Measurements from ENCODE around the gene STK38. TPM values are rescaled to one million over a fixed set of nuclear protein-coding genes. Genes with fewer than 3 reads are reported as not detected.

The STK38 gene
- total and polyA plus RNA-seq, 3 experiments from 2014 or later: 44.9 to 110 (median 47.6) TPM

GRCh38 chr6:36493859-36494258 is 53.4 kb downstream of the STK38 start:
- CTCF ChIA-PET: interaction anchor here (1.4 kb wide), 1 partner anchor 28 kb away, joined by 4 read pairs; no protein-coding TSS in a partner anchor
- H3K36me3 Mint-ChIP-seq: peaks cover 17 to 87% (median 32%) of the 10 kb centered on the region in 3 donors

DNA sequence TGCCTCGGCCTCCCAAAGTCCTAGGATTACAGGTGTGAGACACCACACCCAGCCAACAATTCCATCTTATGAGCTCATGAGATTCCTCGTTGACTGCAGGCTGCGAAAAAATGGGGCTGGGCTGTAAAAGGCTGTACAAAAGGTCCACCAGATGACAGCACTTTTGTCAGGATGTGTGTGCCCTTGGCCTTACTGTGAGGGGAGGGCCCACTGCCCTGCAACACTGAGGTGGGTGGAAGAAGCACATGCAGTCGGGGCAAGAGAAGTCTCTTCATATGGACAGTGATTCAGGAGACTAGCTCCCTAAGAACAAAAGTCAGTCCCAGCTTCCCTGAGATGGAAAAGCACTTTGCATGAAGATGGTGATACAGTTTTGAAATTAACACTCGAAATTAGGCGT is 54.0 kb downstream of the STK38 start:
- peaks cover 14% of the 10 kb centered on the region for H3K4me1 ChIP-seq (ENCODE audit: insufficient read depth, low read length)
- peaks cover 17 to 88% (median 33%) of the 10 kb centered on the region in 3 donors for H3K36me3 Mint-ChIP-seq
- no peaks in the 10 kb centered on the region for H3K27me3 ChIP-seq (ENCODE audit: insufficient read depth, low read length, poor library complexity, severe bottlenecking)
- no peaks in the 10 kb centered on the region for H3K9me3 ChIP-seq (ENCODE audit: low read length)
- no peak for DNase-seq
- CTCF ChIA-PET: no interaction called here
- peaks cover 32% of the 10 kb centered on the region for H3K36me3 ChIP-seq (ENCODE audit: insufficient read depth, low read length)
- H3K9me3 Mint-ChIP-seq: no peaks in the 10 kb centered on the region
- H3K27ac ChIP-seq (ENCODE audit: low read depth, low read length): no peak overlapping the region
- H3K27ac Mint-ChIP-seq: peak overlapping the region; percentile 20 to 90 (median 60)
- H3K4me3 Mint-ChIP-seq: no peak overlapping the region
- H3K4me3 ChIP-seq (ENCODE audit: low read length): no peak overlapping the region
- POLR2A ChIA-PET: no interaction called here
- H3K4me1 Mint-ChIP-seq: peaks cover 16 to 55% (median 46%) of the 10 kb centered on the region in 3 donors
- no peaks in the 10 kb centered on the region for H3K27me3 Mint-ChIP-seq

More at GRCh38 chr6:36493859-36494258, 53.4 kb downstream of the STK38 start:
- Histone ChIP-seq H3K27me3 (ENCODE audit: insufficient read depth, low read length, poor library complexity, severe bottlenecking) (no peaks in the 10 kb centered on the region), H3K4me1 (ENCODE audit: insufficient read depth, low read length) (peaks cover 14% of the 10 kb centered on the region), H3K36me3 (ENCODE audit: insufficient read depth, low read length) (peaks cover 32% of the 10 kb centered on the region), H3K4me3 (ENCODE audit: low read length) (no peak overlapping the region), H3K27ac (ENCODE audit: low read depth, low read length) (no peak overlapping the region), H3K9me3 (ENCODE audit: low read length) (no peaks in the 10 kb centered on the region)
- Mint-ChIP-seq H3K27me3 (no peaks in the 10 kb centered on the region), H3K9me3 (no peaks in the 10 kb centered on the region), H3K27ac (peak overlapping the region; percentile 20 to 90 (median 66)), H3K4me1 (peaks cover 16 to 54% (median 47%) of the 10 kb centered on the region in 3 donors), H3K4me3 (no peak overlapping the region)
- no peak for DNase-seq
- POLR2A ChIA-PET: no interaction called here

- H3K4me3 Mint-ChIP-seq: peak overlapping the region in 1 of 7 donors; percentile 18
- Histone ChIP-seq H3K4me1 (ENCODE audit: insufficient read depth, low read length) (peaks cover 14% of the 10 kb centered on the region), H3K4me3 (ENCODE audit: low read length) (no peak overlapping the region), H3K9me3 (ENCODE audit: low read length) (no peaks in the 10 kb centered on the region), H3K36me3 (ENCODE audit: insufficient read depth, low read length) (peaks cover 32% of the 10 kb centered on the region), H3K27me3 (ENCODE audit: insufficient read depth, low read length, poor library complexity, severe bottlenecking) (no peaks in the 10 kb centered on the region), H3K27ac (ENCODE audit: low read depth, low read length) (no peak overlapping the region)
- H3K36me3 Mint-ChIP-seq: peaks cover 17 to 90% (median 33%) of the 10 kb centered on the region in 3 donors
- ChIA-PET POLR2A (interaction anchor here (0.5 kb wide), 1 partner anchor 15 kb away, joined by 5 read pairs; no protein-coding TSS in a partner anchor), CTCF (no interaction called here)
- peak overlapping the region in 4 of 8 donors; percentile 25 to 57 (median 41) for H3K27ac Mint-ChIP-seq
- H3K4me1 Mint-ChIP-seq: peaks cover 16 to 57% (median 49%) of the 10 kb centered on the region in 3 donors
- H3K9me3 Mint-ChIP-seq: no peaks in the 10 kb centered on the region
- no peaks in the 10 kb centered on the region for H3K27me3 Mint-ChIP-seq
- no peak for DNase-seq
Measured at GRCh38 chr6:36492621-36493020, 54.7 kb downstream of the STK38 start.

DNA sequence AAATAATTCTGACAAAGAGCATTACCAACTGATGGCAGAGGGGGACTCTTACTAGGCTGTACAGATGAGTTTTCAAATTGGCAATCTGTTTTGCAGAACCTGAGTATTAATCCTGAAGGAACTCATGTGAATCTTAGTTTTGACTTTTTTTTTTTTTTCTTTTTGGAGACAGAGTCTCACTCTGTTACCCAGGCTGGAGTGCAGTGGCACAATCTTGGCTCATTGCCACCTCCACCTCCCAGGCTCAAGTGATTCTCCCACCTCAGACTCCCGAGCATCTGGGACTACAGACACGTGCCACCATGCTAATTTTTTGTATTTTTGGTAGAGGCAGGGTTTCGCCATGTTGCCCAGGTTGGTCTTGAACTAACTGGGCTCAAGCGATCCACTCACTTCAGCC is 55.2 kb downstream of the STK38 start:
- Mint-ChIP-seq H3K9me3 (no peaks in the 10 kb centered on the region), H3K27ac (peak overlapping the region in 3 of 8 donors; percentile 25 to 83 (median 72)), H3K4me1 (peaks cover 14 to 52% (median 45%) of the 10 kb centered on the region in 3 donors), H3K36me3 (peaks cover 11 to 90% (median 28%) of the 10 kb centered on the region in 3 donors), H3K4me3 (no peak overlapping the region), H3K27me3 (no peaks in the 10 kb centered on the region)
- Histone ChIP-seq H3K4me3 (ENCODE audit: low read length) (no peak overlapping the region), H3K9me3 (ENCODE audit: low read length) (no peaks in the 10 kb centered on the region), H3K27ac (ENCODE audit: low read depth, low read length) (no peak overlapping the region), H3K4me1 (ENCODE audit: insufficient read depth, low read length) (peaks cover 14% of the 10 kb centered on the region), H3K27me3 (ENCODE audit: insufficient read depth, low read length, poor library complexity, severe bottlenecking) (no peaks in the 10 kb centered on the region), H3K36me3 (ENCODE audit: insufficient read depth, low read length) (peaks cover 29% of the 10 kb centered on the region)
- DNase-seq: no peak
- POLR2A ChIA-PET: interaction anchor here (0.5 kb wide), 1 partner anchor 15 kb away, joined by 5 read pairs; no protein-coding TSS in a partner anchor
- CTCF ChIA-PET: no interaction called here

GRCh38 chr6:36491378-36491965 is 55.8 kb downstream of the STK38 start:
- no peaks in the 10 kb centered on the region for H3K9me3 Mint-ChIP-seq
- peaks cover 14 to 52% (median 40%) of the 10 kb centered on the region in 3 donors for H3K4me1 Mint-ChIP-seq
- peaks cover 30% of the 10 kb centered on the region for H3K36me3 ChIP-seq (ENCODE audit: insufficient read depth, low read length)
- no peak overlapping the region for H3K27ac ChIP-seq (ENCODE audit: low read depth, low read length)
- peaks cover 14% of the 10 kb centered on the region for H3K4me1 ChIP-seq (ENCODE audit: insufficient read depth, low read length)
- no peaks in the 10 kb centered on the region for H3K27me3 Mint-ChIP-seq
- H3K27ac Mint-ChIP-seq: peak overlapping the region in 4 of 8 donors; percentile 14 to 83 (median 42)
- ChIA-PET CTCF (no interaction called here), POLR2A (no interaction called here)
- H3K4me3 ChIP-seq (ENCODE audit: low read length): no peak overlapping the region
- no peaks in the 10 kb centered on the region for H3K9me3 ChIP-seq (ENCODE audit: low read length)
- DNase-seq: no peak
- H3K27me3 ChIP-seq (ENCODE audit: insufficient read depth, low read length, poor library complexity, severe bottlenecking): no peaks in the 10 kb centered on the region
- no peak overlapping the region for H3K4me3 Mint-ChIP-seq
- H3K36me3 Mint-ChIP-seq: peaks cover 6 to 90% (median 29%) of the 10 kb centered on the region in 3 donors

GRCh38 chr6:36489426-36489825 is 57.9 kb downstream of the STK38 start:
- H3K36me3 Mint-ChIP-seq: peaks cover 6 to 89% (median 27%) of the 10 kb centered on the region in 3 donors
- POLR2A ChIA-PET: interaction anchor here (0.5 to 1.5 kb wide), 2 partner anchors 90 to 94 kb away, joined by 3 to 4 read pairs; no protein-coding TSS in a partner anchor
- CTCF ChIA-PET: interaction anchor here (1.1 to 1.7 kb wide), 2 partner anchors 10 to 66 kb away, joined by 3 to 4 read pairs; no protein-coding TSS in a partner anchor

GRCh38 chr6:36488221-36488620 is 59.1 kb downstream of the STK38 start:
- H3K36me3 ChIP-seq (ENCODE audit: insufficient read depth, low read length): peaks cover 8% of the 10 kb centered on the region
- peaks cover 6 to 33% (median 13%) of the 10 kb centered on the region in 3 donors for H3K4me1 Mint-ChIP-seq

More at GRCh38 chr6:36489426-36489825, 57.9 kb downstream of the STK38 start:
- peaks cover 8% of the 10 kb centered on the region for H3K4me1 ChIP-seq (ENCODE audit: insufficient read depth, low read length)
- H3K4me3 Mint-ChIP-seq: no peak overlapping the region
- no peak for DNase-seq
- no peak overlapping the region for H3K27ac ChIP-seq (ENCODE audit: low read depth, low read length)
- no peak overlapping the region for H3K4me3 ChIP-seq (ENCODE audit: low read length)
- peak overlapping the region in 2 of 8 donors; percentile 45 to 50 for H3K27ac Mint-ChIP-seq
- no peaks in the 10 kb centered on the region for H3K9me3 Mint-ChIP-seq
- H3K4me1 Mint-ChIP-seq: peaks cover 14 to 44% (median 25%) of the 10 kb centered on the region in 3 donors
- peaks cover 16% of the 10 kb centered on the region for H3K36me3 ChIP-seq (ENCODE audit: insufficient read depth, low read length)
- H3K27me3 ChIP-seq (ENCODE audit: insufficient read depth, low read length, poor library complexity, severe bottlenecking): no peaks in the 10 kb centered on the region
- no peaks in the 10 kb centered on the region for H3K27me3 Mint-ChIP-seq
- H3K9me3 ChIP-seq (ENCODE audit: low read length): no peaks in the 10 kb centered on the region

DNA sequence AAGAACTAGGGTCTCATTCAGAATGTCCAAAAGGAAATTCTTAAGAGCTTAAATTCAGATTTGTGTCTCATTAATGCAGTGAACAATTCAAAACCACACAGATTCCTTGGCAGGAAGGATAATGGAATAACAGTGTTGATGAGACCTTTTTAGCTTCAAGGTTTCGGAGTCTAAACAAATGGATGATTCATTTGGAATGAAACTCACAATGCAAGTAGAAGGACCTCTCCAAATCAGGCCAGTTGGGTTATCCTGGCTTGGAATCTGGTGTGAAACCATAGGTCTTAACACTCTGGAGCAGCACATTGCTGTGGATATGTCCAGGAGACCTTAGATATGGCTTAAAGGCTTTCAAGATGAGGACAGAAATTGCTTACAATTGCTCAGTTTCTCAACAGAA is 59.6 kb downstream of the STK38 start:
- H3K36me3 Mint-ChIP-seq: peaks cover 0 to 81% (median 24%) of the 10 kb centered on the region in 3 donors
- no peaks in the 10 kb centered on the region for H3K27me3 Mint-ChIP-seq
- POLR2A ChIA-PET: interaction anchor here (1.5 to 1.6 kb wide), 2 partner anchors 9 to 92 kb away, joined by 3 to 4 read pairs; no protein-coding TSS in a partner anchor
- CTCF ChIA-PET: interaction anchor here (1.2 to 1.3 kb wide), 2 partner anchors 8 to 128 kb away, joined by 3 read pairs; no protein-coding TSS in a partner anchor
- DNase-seq: no peak
- Histone ChIP-seq H3K4me1 (ENCODE audit: insufficient read depth, low read length) (no peaks in the 10 kb centered on the region), H3K4me3 (ENCODE audit: low read length) (no peak overlapping the region), H3K27ac (ENCODE audit: low read depth, low read length) (no peak overlapping the region), H3K36me3 (ENCODE audit: insufficient read depth, low read length) (peaks cover 8% of the 10 kb centered on the region), H3K27me3 (ENCODE audit: insufficient read depth, low read length, poor library complexity, severe bottlenecking) (no peaks in the 10 kb centered on the region), H3K9me3 (ENCODE audit: low read length) (no peaks in the 10 kb centered on the region)
- no peaks in the 10 kb centered on the region for H3K9me3 Mint-ChIP-seq
- peaks cover 5 to 29% (median 10%) of the 10 kb centered on the region in 3 donors for H3K4me1 Mint-ChIP-seq
- peak overlapping the region in 4 of 8 donors; percentile 23 to 43 (median 37) for H3K27ac Mint-ChIP-seq
- no peak overlapping the region for H3K4me3 Mint-ChIP-seq

More at GRCh38 chr6:36488221-36488620, 59.1 kb downstream of the STK38 start:
- H3K9me3 Mint-ChIP-seq: no peaks in the 10 kb centered on the region
- Histone ChIP-seq H3K9me3 (ENCODE audit: low read length) (no peaks in the 10 kb centered on the region), H3K27ac (ENCODE audit: low read depth, low read length) (no peak overlapping the region), H3K27me3 (ENCODE audit: insufficient read depth, low read length, poor library complexity, severe bottlenecking) (no peaks in the 10 kb centered on the region), H3K4me1 (ENCODE audit: insufficient read depth, low read length) (no peaks in the 10 kb centered on the region), H3K4me3 (ENCODE audit: low read length) (no peak overlapping the region)
- peaks cover 0 to 86% (median 24%) of the 10 kb centered on the region in 3 donors for H3K36me3 Mint-ChIP-seq
- CTCF ChIA-PET: interaction anchor here (1.1 to 1.7 kb wide), 4 partner anchors 9 to 127 kb away, joined by 3 to 4 read pairs (median 3); no protein-coding TSS in a partner anchor
- POLR2A ChIA-PET: interaction anchor here (1.5 to 1.6 kb wide), 2 partner anchors 9 to 92 kb away, joined by 3 to 4 read pairs; no protein-coding TSS in a partner anchor
- DNase-seq: no peak
- no peak overlapping the region for H3K4me3 Mint-ChIP-seq
- peak overlapping the region in 2 of 8 donors; percentile 23 to 40 for H3K27ac Mint-ChIP-seq
- no peaks in the 10 kb centered on the region for H3K27me3 Mint-ChIP-seq

Measured in CD8-positive, alpha-beta memory T cell (primary cell).